GM18858 (cell line): ENCODE results near the gene RMRP.
"Not testable (repeated sequence)": the region's sequence is repeated elsewhere in the genome, so short reads cannot be mapped to it uniquely, and the experiment has no call there.

ENCODE experiments used
- ATAC-seq: cut with Tn5 transposase; IDR thresholded peaks from one replicate; pipeline ENCODE4 v1.9.1; 2021; ENCODE audit not compliant: unreplicated experiment

The RMRP gene

GRCh38 chr9:35615981-35616680, 41.7 kb downstream of the RMRP start:
- no peak for ATAC-seq

GRCh38 chr9:35612843-35613242, 45.0 kb downstream of the RMRP start:
- no peak for ATAC-seq

GRCh38 chr9:35612066-35612465, 45.8 kb downstream of the RMRP start:
- ATAC-seq, result not testable (repeated sequence)

GRCh38 chr9:35611230-35611797, 46.5 kb downstream of the RMRP start:
- ATAC-seq, result no peak

- no peak for ATAC-seq
Observed at GRCh38 chr9:35609820-35610163, 48.0 kb downstream of the RMRP start.

GRCh38 chr9:35609001-35609819, 48.6 kb downstream of the RMRP start:
- no peak for ATAC-seq

- no peak for ATAC-seq
Observed at GRCh38 chr9:35608221-35608620, 49.6 kb downstream of the RMRP start.
